ENCODE data around the gene CPNE1. TPM values are rescaled to one million over a fixed set of nuclear protein-coding genes. Genes with fewer than 3 reads are reported as not detected.

CPNE1 gene
- total RNA-seq, 2 experiments from 2014 or later, result 271 to 272 TPM

GRCh38 chr20:35602851-35603495 lies 61.7 kb downstream of the CPNE1 start:
- POLR2A ChIA-PET, result interaction anchor here (0.6 to 1.6 kb wide), 3 partner anchors 13 to 112 kb away, joined by 3 to 11 read pairs (median 5); partner anchors contain the start of gene SPAG4

DNA sequence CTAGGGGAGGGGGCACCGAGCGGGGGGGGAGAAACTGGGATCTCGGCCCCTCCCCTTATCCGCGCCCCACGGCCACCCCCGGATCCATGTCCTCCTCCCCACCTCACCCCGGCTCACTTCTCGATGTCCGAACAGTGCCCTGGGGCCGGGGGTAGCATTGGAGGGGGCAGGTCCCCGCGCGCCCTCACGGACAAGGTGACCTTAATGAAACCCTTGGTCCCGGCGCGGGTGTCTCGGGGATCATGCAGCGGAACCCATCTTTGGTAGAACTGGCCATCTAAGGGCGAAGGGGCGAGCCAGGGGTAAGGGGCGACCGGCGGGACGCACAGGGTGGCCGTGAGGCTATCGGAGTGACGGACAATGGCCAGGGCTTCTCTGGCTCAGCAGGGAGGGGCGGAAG lies 62.7 kb downstream of the CPNE1 start:
- H3K4me3 Mint-ChIP-seq, result no peak overlapping the region

More at GRCh38 chr20:35602851-35603495, 61.7 kb downstream of the CPNE1 start:
- Mint-ChIP-seq H3K4me1 (ENCODE audit: low read depth) (peaks cover 13% of the 10 kb centered on the region), H3K27me3 (ENCODE audit: low read depth) (peaks cover 46% of the 10 kb centered on the region), H3K9me3 (ENCODE audit: insufficient read depth) (no peaks in the 10 kb centered on the region), H3K4me3 (no peak overlapping the region), H3K27ac (no peak overlapping the region), H3K36me3 (ENCODE audit: low read depth) (no peaks in the 10 kb centered on the region)
- ATAC-seq (no peak), DNase-seq (no peak)
- CTCF ChIA-PET, result interaction anchor here (5.3 kb wide), 1 partner anchor 17 kb away, joined by 43 read pairs; no protein-coding TSS in a partner anchor

GRCh38 chr20:35600993-35601973 lies 63.4 kb downstream of the CPNE1 start:
- peak overlapping the region; percentile 67 for H3K4me3 Mint-ChIP-seq
- no peaks in the 10 kb centered on the region for H3K9me3 Mint-ChIP-seq (ENCODE audit: insufficient read depth)
- ChIA-PET POLR2A (interaction anchor here (0.9 to 1.2 kb wide), 2 partner anchors 15 to 63 kb away, joined by 3 to 4 read pairs; partner anchors contain the start of gene SPAG4), CTCF (interaction anchor here (0.7 to 5.3 kb wide), 15 partner anchors 9 to 392 kb away, joined by 3 to 43 read pairs (median 5); partner anchors contain the start of genes CPNE1, NFS1, RBM12 and ROMO1)
- peaks cover 10% of the 10 kb centered on the region for H3K4me1 Mint-ChIP-seq (ENCODE audit: low read depth)
- H3K27ac Mint-ChIP-seq, result peak overlapping the region; percentile 30
- no peaks in the 10 kb centered on the region for H3K36me3 Mint-ChIP-seq (ENCODE audit: low read depth)
- DNase-seq (peak; percentile 82), ATAC-seq (peak; percentile 93)
- peaks cover 60% of the 10 kb centered on the region for H3K27me3 Mint-ChIP-seq (ENCODE audit: low read depth)

More for the DNA sequence above, 62.7 kb downstream of the CPNE1 start:
- Mint-ChIP-seq H3K4me1 (ENCODE audit: low read depth) (peaks cover 12% of the 10 kb centered on the region), H3K36me3 (ENCODE audit: low read depth) (no peaks in the 10 kb centered on the region), H3K9me3 (ENCODE audit: insufficient read depth) (no peaks in the 10 kb centered on the region), H3K27me3 (ENCODE audit: low read depth) (peaks cover 56% of the 10 kb centered on the region), H3K27ac (no peak overlapping the region)
- no peak for ATAC-seq
- no peak for DNase-seq
- ChIA-PET CTCF (interaction anchor here (1.0 to 5.3 kb wide), 10 partner anchors 10 to 352 kb away, joined by 3 to 43 read pairs (median 5); partner anchors contain the start of genes CPNE1, NFS1, RBM12 and ROMO1), POLR2A (interaction anchor here (0.6 kb wide), 1 partner anchor 68 kb away, joined by 3 read pairs; no protein-coding TSS in a partner anchor)

DNA sequence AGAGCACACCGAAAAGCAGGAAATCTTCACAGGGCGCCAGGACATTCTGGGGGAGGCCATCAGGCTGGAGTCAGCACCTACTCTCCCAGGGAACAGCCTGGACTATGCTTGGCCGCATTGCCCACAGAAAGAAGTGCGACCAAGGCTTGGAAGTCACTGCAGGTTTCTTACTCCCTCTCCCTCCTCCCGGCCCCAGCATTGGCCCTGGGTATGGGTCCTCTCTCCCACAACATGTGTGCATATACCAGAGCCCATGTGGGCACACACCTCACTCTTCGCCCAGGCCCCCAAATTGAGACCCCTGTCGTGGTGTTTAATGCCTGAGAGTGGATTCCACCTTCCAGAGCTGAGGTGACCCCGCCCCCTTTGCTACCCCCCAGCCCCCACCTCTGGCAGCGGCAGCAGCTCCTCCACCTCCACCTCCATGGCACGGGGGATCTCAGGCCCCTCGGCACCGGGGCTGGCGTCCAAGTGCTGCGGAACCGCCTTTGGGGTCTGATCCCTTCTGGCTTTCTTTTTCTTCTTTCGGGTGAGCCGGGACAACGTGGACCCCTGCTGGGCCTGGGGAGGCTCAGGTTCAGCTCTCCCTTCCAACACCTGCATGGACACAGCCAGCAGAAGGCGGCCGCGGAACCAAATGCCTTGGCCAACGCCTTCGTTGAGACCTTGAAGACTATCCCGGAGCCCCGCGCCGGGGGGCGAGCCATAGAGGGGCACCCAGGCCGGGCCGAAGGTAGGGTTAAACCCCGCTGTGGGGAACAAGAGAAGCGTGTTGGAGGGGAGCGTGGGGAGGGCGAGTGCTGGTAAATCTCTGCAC lies 64.3 kb downstream of the CPNE1 start:
- no peak for ATAC-seq
- no peak for DNase-seq
- H3K9me3 Mint-ChIP-seq (ENCODE audit: insufficient read depth), result no peaks in the 10 kb centered on the region
- peaks cover 10% of the 10 kb centered on the region for H3K4me1 Mint-ChIP-seq (ENCODE audit: low read depth)
- ChIA-PET POLR2A (interaction anchor here (0.9 to 2.1 kb wide), 3 partner anchors 10 to 63 kb away, joined by 3 to 6 read pairs (median 4); partner anchors contain the start of gene SPAG4), CTCF (interaction anchor here (0.9 to 5.3 kb wide), 7 partner anchors 9 to 354 kb away, joined by 3 to 43 read pairs (median 8); partner anchors contain the start of gene SCAND1)
- H3K36me3 Mint-ChIP-seq (ENCODE audit: low read depth), result no peaks in the 10 kb centered on the region
- H3K4me3 Mint-ChIP-seq, result peak overlapping the region; percentile 67
- no peak overlapping the region for H3K27ac Mint-ChIP-seq
- peaks cover 60% of the 10 kb centered on the region for H3K27me3 Mint-ChIP-seq (ENCODE audit: low read depth)

GRCh38 chr20:35599776-35600120 lies 65.0 kb downstream of the CPNE1 start:
- CTCF ChIA-PET, result interaction anchor here (2.1 kb wide), 1 partner anchor 136 kb away, joined by 9 read pairs; no protein-coding TSS in a partner anchor
- Mint-ChIP-seq H3K4me1 (ENCODE audit: low read depth) (peaks cover 10% of the 10 kb centered on the region), H3K9me3 (ENCODE audit: insufficient read depth) (no peaks in the 10 kb centered on the region), H3K36me3 (ENCODE audit: low read depth) (no peaks in the 10 kb centered on the region), H3K4me3 (no peak overlapping the region), H3K27me3 (ENCODE audit: low read depth) (peaks cover 59% of the 10 kb centered on the region), H3K27ac (no peak overlapping the region)
- ATAC-seq (no peak), DNase-seq (no peak)
- POLR2A ChIA-PET, result interaction anchor here (1.4 to 2.1 kb wide), 2 partner anchors 11 to 109 kb away, joined by 5 to 6 read pairs; no protein-coding TSS in a partner anchor

GRCh38 chr20:35598899-35599775 lies 65.6 kb downstream of the CPNE1 start:
- ATAC-seq (no peak), DNase-seq (no peak)
- ChIA-PET POLR2A (interaction anchor here (1.4 to 2.1 kb wide), 2 partner anchors 11 to 108 kb away, joined by 5 to 6 read pairs; no protein-coding TSS in a partner anchor), CTCF (no interaction called here)
- Mint-ChIP-seq H3K27me3 (ENCODE audit: low read depth) (peaks cover 62% of the 10 kb centered on the region), H3K36me3 (ENCODE audit: low read depth) (no peaks in the 10 kb centered on the region), H3K4me3 (no peak overlapping the region), H3K4me1 (ENCODE audit: low read depth) (peaks cover 10% of the 10 kb centered on the region), H3K9me3 (ENCODE audit: insufficient read depth) (no peaks in the 10 kb centered on the region), H3K27ac (no peak overlapping the region)

- ATAC-seq, result no peak
- H3K4me1 Mint-ChIP-seq (ENCODE audit: low read depth), result peaks cover 10% of the 10 kb centered on the region
- H3K27ac Mint-ChIP-seq, result no peak overlapping the region
- no peaks in the 10 kb centered on the region for H3K36me3 Mint-ChIP-seq (ENCODE audit: low read depth)
- CTCF ChIA-PET, result no interaction called here
- peaks cover 62% of the 10 kb centered on the region for H3K27me3 Mint-ChIP-seq (ENCODE audit: low read depth)
- H3K4me3 Mint-ChIP-seq, result no peak overlapping the region
- no peaks in the 10 kb centered on the region for H3K9me3 Mint-ChIP-seq (ENCODE audit: insufficient read depth)
- POLR2A ChIA-PET, result interaction anchor here (1.4 to 2.1 kb wide), 2 partner anchors 12 to 107 kb away, joined by 5 to 6 read pairs; no protein-coding TSS in a partner anchor
- DNase-seq, result no peak
Measured at GRCh38 chr20:35598476-35598875, 66.2 kb downstream of the CPNE1 start.

- no peak for ATAC-seq
- DNase-seq, result no peak
- peaks cover 55% of the 10 kb centered on the region for H3K27me3 Mint-ChIP-seq (ENCODE audit: low read depth)
- no peak overlapping the region for H3K4me3 Mint-ChIP-seq
- no peaks in the 10 kb centered on the region for H3K9me3 Mint-ChIP-seq (ENCODE audit: insufficient read depth)
- no peak overlapping the region for H3K27ac Mint-ChIP-seq
- H3K4me1 Mint-ChIP-seq (ENCODE audit: low read depth), result peaks cover 10% of the 10 kb centered on the region
- CTCF ChIA-PET, result interaction anchor here (0.6 kb wide), 1 partner anchor 299 kb away, joined by 3 read pairs; no protein-coding TSS in a partner anchor
- POLR2A ChIA-PET, result interaction anchor here (2.1 kb wide), 1 partner anchor 19 kb away, joined by 5 read pairs; the partner anchor contains the start of gene SPAG4
- H3K36me3 Mint-ChIP-seq (ENCODE audit: low read depth), result no peaks in the 10 kb centered on the region
Measured at GRCh38 chr20:35597186-35597585, 67.5 kb downstream of the CPNE1 start.

DNA sequence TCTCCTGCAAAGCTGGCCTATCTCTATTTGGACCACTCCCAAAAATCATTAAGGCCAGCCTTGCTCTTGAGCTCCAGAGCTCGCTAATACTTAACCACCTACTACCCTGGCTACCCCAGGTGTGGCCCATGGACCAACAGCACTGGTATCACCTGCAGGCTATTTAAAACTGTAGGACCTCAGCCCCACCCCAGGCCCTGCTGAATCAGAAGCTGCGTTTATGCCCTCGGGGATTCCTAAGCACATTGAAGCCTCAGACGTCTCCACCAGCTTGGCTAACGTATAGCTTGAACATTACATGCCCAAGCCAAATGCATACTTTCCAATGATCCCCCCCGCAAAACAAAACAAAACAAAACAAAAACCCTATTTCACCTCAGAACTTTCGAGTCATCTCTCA lies 68.8 kb downstream of the CPNE1 start:
- H3K4me1 Mint-ChIP-seq (ENCODE audit: low read depth), result peaks cover 3% of the 10 kb centered on the region
- no peaks in the 10 kb centered on the region for H3K9me3 Mint-ChIP-seq (ENCODE audit: insufficient read depth)
- ATAC-seq (no peak), DNase-seq (no peak)
- peaks cover 47% of the 10 kb centered on the region for H3K27me3 Mint-ChIP-seq (ENCODE audit: low read depth)
- ChIA-PET CTCF (interaction anchor here (1.6 kb wide), 1 partner anchor 288 kb away, joined by 3 read pairs; no protein-coding TSS in a partner anchor), POLR2A (no interaction called here)
- H3K27ac Mint-ChIP-seq, result no peak overlapping the region
- H3K4me3 Mint-ChIP-seq, result no peak overlapping the region
- no peaks in the 10 kb centered on the region for H3K36me3 Mint-ChIP-seq (ENCODE audit: low read depth)

DNA sequence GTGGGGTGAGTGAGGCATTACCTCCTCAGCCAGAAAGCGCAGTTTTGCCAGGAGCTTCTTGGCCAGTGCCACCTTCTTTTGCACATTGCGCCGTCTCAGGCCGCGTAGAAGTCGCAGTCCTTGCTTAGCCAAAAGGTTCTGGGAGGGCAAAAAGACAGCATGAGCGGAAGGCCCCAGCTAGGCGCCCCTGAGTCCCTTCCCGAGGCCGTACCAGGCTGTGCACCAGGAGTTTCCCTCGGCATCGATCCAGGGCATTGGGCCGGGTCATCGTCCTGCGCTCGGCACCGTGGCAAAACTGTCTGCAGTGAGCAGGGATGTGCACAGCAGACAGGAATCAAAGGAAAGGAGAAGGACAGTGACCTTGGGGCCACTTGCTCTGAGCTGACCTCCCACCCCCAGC lies 69.2 kb downstream of the CPNE1 start:
- no peaks in the 10 kb centered on the region for H3K36me3 Mint-ChIP-seq (ENCODE audit: low read depth)
- POLR2A ChIA-PET, result no interaction called here
- peaks cover 42% of the 10 kb centered on the region for H3K27me3 Mint-ChIP-seq (ENCODE audit: low read depth)
- no peak overlapping the region for H3K27ac Mint-ChIP-seq
- DNase-seq (no peak), ATAC-seq (no peak)
- H3K4me3 Mint-ChIP-seq, result no peak overlapping the region
- no peaks in the 10 kb centered on the region for H3K4me1 Mint-ChIP-seq (ENCODE audit: low read depth)
- H3K9me3 Mint-ChIP-seq (ENCODE audit: insufficient read depth), result no peaks in the 10 kb centered on the region
- CTCF ChIA-PET, result interaction anchor here (1.6 kb wide), 1 partner anchor 289 kb away, joined by 3 read pairs; no protein-coding TSS in a partner anchor

All from activated CD8-positive, alpha-beta T cell treated with anti-CD3 and anti-CD28 coated beads, Interleukin-2, amount 10 ng/mL, durations not matched to agents 7 days and 5 days (primary cell).